NCI-H82 (cell line): ENCODE measurements around the gene PNPLA7.

Experiments
- DNase-seq: peaks from one replicate; lab custom pipeline; 2025; lab: John Stamatoyannopoulos, UW

The PNPLA7 gene

DNA sequence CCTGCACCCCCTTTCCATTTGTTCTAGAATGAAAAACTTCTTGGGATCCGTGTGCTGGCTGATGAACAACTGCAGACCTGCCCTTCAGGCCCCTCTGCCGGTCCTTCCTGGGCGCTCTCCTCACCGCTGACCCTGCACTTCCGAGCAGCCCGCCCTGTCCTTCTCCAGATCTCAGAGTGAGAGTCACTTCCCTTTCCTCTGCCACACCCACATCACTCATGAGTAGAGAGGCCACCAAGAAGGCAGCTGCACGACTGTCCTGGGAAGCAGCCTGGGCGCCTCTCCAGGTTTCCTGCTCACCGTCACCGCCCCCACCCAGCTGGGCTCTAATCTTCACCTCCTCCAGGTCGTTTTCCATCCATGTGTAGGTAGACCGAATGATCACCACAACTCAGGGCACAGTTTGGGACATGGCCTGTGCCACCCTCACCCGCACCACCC is 56.1 kb downstream of the PNPLA7 start:
- no peak for DNase-seq

- DNase-seq = no peak
Measured at GRCh38 chr9:137493364-137494103, 56.7 kb downstream of the PNPLA7 start.

- DNase-seq = peak; percentile 70
Measured at GRCh38 chr9:137492464-137493363, 57.5 kb downstream of the PNPLA7 start.

GRCh38 chr9:137491735-137492432 is 58.3 kb downstream of the PNPLA7 start:
- DNase-seq = no peak

GRCh38 chr9:137490532-137491186 is 59.5 kb downstream of the PNPLA7 start:
- DNase-seq = no peak

DNA sequence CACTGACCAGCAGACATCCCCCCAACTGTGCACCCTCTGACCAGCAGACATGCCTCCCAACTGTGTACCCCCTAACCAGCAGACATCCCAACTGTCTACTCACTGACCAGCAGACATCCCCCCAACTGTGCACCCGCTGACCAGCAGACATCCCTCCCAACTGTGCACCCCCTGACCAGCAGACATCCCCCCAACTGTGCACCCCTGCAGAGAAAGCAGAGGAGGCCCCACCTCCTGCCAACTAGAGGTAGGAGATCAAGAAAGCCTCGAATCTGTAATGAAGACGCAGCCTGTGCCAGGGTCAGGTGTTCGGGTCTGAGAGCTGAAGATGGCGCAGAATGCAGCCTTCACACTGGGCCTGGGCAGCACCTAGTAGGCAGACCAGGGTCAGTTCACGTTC is 61.3 kb downstream of the PNPLA7 start:
- no peak for DNase-seq

DNA sequence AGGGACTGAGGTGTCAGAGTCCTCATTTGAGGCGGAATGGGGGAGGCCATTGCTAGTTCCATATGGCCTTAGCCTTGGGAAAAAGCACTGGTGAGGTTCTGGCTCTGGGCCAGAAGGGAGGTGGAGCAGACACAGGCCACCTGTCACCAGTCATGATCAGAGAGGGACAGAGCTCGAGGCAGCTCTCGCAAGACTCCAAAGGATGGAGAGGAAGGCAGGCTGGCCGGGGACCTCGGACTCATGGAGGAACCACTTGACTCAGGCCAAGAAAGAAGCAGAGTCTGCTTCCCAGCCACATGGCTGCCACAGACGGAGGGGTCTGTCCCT is 61.9 kb downstream of the PNPLA7 start:
- DNase-seq = peak; percentile 92

GRCh38 chr9:137487454-137488326 is 62.5 kb downstream of the PNPLA7 start:
- DNase-seq = peak; percentile 71

DNA sequence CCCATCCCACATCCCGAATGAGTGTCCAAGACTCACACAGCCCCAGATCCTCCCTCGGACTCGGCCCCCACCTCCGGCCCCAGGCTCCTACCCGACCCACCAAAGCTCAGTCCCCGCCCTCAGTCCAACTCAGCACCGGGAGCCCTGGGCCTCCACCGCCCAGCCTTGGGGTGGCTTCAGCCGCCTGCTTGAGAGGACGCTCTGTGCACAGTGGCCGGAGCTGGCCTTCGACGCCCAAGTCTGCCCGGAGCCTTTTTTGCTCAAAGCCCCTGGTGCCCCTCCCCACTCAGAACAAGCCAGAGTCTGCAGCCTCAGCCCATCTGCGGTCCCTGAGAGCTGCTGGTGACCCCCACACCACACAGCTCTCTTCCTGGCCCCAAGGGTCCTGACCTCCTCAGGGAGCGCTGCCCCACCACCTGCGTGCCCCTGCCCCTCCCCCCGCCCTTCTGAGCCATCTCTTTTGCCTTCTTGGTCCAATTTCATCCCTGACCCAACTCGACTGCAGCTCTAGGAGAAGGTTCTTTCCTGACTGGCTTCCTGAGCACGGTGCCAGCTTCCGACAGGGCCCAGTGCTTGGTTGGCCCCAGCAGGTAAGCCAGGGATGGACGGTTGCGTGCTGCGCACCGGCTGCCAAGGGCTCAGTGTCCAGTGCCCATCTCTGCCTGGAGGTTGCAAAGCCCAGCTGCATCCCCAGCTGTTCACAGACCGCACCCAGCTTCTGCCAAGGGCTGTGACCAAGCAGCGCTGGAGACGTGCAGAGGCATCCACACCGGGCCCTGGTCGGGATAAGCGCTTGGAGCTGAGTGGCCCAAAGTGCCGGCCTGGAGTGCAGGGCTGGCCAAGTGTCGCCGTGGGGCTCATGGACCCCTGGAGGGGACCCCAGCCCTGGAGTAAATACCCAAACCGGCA is 63.4 kb downstream of the PNPLA7 start:
- no peak for DNase-seq

DNA sequence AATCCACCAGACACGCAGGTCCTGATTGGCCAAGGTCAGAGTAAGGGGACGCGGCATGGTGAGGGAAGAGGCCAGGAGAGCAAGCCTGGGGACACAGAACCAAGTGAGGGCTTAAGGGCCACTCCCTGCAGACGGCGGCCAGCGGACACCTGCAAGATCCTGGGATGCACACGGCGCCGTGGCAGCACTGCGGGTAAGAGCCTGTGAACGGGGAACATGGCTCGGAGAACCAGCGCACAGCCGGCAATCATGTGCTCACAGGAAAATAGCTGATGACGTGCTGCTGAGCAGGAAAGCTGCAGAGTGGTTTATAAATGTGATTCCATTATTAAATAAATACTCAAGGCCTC is 64.1 kb downstream of the PNPLA7 start:
- DNase-seq = no peak

DNA sequence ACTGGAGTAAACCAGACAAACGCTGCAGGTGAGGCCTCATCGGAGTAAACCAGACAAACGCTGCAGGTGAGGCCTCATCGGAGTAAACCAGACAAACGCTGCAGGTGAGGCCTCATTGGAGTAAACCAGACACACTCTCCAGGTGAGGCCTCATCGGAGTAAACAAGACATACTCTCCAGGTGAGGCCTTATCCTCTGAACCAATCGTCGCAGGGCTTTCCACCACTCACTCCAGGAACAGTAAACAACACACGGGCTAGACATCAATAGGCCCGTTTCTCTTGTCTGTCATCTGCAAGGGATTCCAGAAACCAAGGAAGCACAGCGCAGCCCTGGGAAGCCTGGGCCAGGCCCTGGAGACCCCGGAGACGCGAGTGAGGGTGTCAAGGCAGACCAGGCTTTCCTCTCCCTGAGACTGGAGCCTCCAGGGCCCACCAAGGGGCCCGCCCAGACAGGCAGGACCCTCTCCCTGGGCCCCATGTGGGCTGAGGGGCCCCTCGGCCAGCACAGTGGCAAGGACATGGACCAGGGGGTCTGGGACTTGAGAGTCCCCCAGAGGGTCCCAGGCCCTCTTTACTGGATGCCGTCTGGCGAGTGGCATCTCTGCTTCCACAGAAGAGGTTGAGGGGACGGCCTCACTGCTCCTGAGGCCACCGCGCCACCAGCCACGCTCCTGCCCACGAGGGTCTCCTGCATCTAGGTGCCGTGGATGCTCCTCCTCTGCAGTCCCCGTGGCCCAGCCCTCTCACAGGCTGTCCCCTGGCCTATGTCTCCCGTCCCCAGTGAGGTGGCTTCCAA is 64.7 kb downstream of the PNPLA7 start:
- no peak for DNase-seq

GRCh38 chr9:137484551-137485315 is 65.5 kb downstream of the PNPLA7 start:
- DNase-seq = no peak

- no peak for DNase-seq
Measured at GRCh38 chr9:137482094-137482781, 68.0 kb downstream of the PNPLA7 start.

DNA sequence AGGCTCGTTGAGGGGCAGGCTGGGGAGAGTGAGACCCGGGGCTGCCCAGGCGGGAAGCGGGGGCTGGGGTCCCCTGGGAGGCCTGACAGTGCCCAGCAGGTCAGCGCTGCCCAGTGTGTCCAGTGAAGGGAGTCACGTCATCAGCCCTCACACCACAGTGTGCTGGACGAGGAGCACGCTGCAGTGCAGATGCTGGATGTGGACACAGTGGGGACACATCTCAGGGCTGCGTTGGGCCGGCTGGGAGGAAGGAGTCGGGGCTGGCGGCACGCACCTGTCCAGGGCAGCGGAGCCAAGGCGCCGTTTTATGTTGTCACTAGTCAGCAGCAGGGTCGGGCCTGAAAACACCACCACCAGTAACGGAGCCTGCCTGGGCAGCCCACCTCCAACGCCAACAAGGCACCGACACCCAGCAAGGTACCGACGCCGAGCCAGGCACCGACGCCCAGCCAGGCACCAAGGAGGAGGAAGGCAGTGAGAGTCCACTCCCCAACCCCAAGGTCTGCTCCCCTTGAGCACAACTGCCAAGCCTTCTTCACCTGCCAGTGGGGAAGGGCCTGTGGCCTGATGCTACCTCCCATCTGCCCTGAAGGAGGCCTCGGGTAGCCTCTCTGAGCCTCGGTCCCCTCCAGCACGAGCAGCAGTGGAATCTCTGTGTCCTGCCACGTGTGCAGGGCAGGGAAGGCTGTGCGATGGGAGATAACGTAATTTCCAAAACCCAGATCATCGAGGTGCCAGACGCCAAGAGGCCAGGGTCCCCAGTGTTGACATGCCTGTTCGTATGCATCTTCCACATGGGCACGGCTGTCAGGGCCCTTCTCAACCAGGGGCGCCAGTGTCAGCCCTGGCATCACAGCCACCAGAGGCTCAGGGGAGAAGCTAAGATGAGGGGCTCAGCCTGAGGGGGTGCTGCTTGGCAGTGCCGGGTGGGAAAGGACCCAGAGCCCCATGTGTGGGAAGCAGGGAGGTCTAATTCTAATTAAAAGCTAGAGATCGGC is 69.2 kb downstream of the PNPLA7 start:
- DNase-seq = no peak

- DNase-seq = no peak
Measured at GRCh38 chr9:137479892-137480685, 70.1 kb downstream of the PNPLA7 start.
